Measurements from ENCODE around the gene HDAC2.

HDAC2 gene

GRCh38 chr6:114001354-114001753 is 30.4 kb upstream of the HDAC2 start:
- no peak overlapping the region for H3K4me3 ChIP-seq (ENCODE audit: low read depth, low read length)
- no peak for TF ChIP-seq CTCF (IDR thresholded peaks at IDR 0.05; ENCODE audit: low read depth, low read length)

GRCh38 chr6:114000069-114000468 is 29.1 kb upstream of the HDAC2 start:
- H3K4me3 ChIP-seq (ENCODE audit: low read depth, low read length), result no peak overlapping the region
- TF ChIP-seq CTCF (IDR thresholded peaks at IDR 0.05; ENCODE audit: low read depth, low read length), result no peak

- no peak for TF ChIP-seq CTCF (IDR thresholded peaks at IDR 0.05; ENCODE audit: low read depth, low read length)
- no peak overlapping the region for H3K4me3 ChIP-seq (ENCODE audit: low read depth, low read length)
Observed at GRCh38 chr6:113999284-113999683, 28.3 kb upstream of the HDAC2 start.

GRCh38 chr6:113998811-113999210 is 27.9 kb upstream of the HDAC2 start:
- no peak for TF ChIP-seq CTCF (IDR thresholded peaks at IDR 0.05; ENCODE audit: low read depth, low read length)
- H3K4me3 ChIP-seq (ENCODE audit: low read depth, low read length), result no peak overlapping the region

- no peak for TF ChIP-seq CTCF (IDR thresholded peaks at IDR 0.05; ENCODE audit: low read depth, low read length)
- H3K4me3 ChIP-seq (ENCODE audit: low read depth, low read length), result peak overlapping the region; percentile 31; the same call in 1 of the 2 replicates
Observed at GRCh38 chr6:113997116-113997515, 26.2 kb upstream of the HDAC2 start.

GRCh38 chr6:113995634-113996033 is 24.7 kb upstream of the HDAC2 start:
- 0 out of 2 replicates have a peak overlapping the region, but pooled peaks have one; percentile 10 for H3K4me3 ChIP-seq (ENCODE audit: low read depth, low read length)
- TF ChIP-seq CTCF (IDR thresholded peaks at IDR 0.05; ENCODE audit: low read depth, low read length), result no peak

- TF ChIP-seq CTCF (IDR thresholded peaks at IDR 0.05; ENCODE audit: low read depth, low read length), result peak; percentile 89
- H3K4me3 ChIP-seq (ENCODE audit: low read depth, low read length), result no peak overlapping the region
Observed at GRCh38 chr6:113994934-113995342, 24.0 kb upstream of the HDAC2 start.
